OCI-LY7 (cell line): ENCODE data around the gene SRSF8. TPM values are rescaled to one million over a fixed set of nuclear protein-coding genes. Genes with fewer than 3 reads are reported as not detected.

ENCODE experiments used
- BruUV-seq: library from RNA; stranded (reverse); fragments of 400-500 nt; replicated peaks from 2 replicates; lab custom pipeline; 2021; lab: Mats Ljungman, UMichigan
- CTCF ChIA-PET: fragments of 300-600 bp; sonication (Branson Sonifier 250); formaldehyde crosslinking; loops from one replicate; lab custom pipeline; 2022; ENCODE audit warnings: antibody characterized with exemption; ENCODE audit not compliant: unreplicated experiment; lab: Charles Lee
- POLR2A ChIA-PET: fragments of 300-600 bp; sonication (Branson Sonifier 250); formaldehyde crosslinking; loops from one replicate; lab custom pipeline; 2022; ENCODE audit warnings: antibody characterized with exemption; lab: Charles Lee
- DNase-seq: peaks from one replicate; pipeline ENCODE4 v3.0.0-alpha.2; 2015; ENCODE audit warnings: low spot score
- H2AFZ ChIP-seq: fragments of 200-600 bp; sonication (generic), shearing (Covaris generic); 2 replicates; pipeline ENCODE4 v1.6.1; 2014; ENCODE audit warnings: mild to moderate bottlenecking, antibody characterized with exemption, low read length, moderate library complexity
- H3K27ac ChIP-seq: fragments of 200-600 bp; sonication (generic); 2 replicates; pipeline ENCODE4 v1.5.1; 2014; ENCODE audit warnings: mixed run types, low read depth, mild to moderate bottlenecking, moderate library complexity, low read length, inconsistent platforms; ENCODE audit not compliant: poor library complexity, severe bottlenecking
- H3K36me3 ChIP-seq: fragments of 200-600 bp; sonication (generic); 2 replicates; pipeline ENCODE4 v1.6.1; 2014; ENCODE audit warnings: mild to moderate bottlenecking, antibody characterized with exemption, low read length, moderate library complexity, mixed read lengths; ENCODE audit not compliant: insufficient read depth
- H3K4me1 ChIP-seq: fragments of 200-600 bp; sonication (generic); 2 replicates; pipeline ENCODE4 v1.5.1; 2014; ENCODE audit warnings: mild to moderate bottlenecking, low read length; ENCODE audit not compliant: insufficient read depth, poor library complexity, severe bottlenecking
- H3K4me2 ChIP-seq: fragments of 200-600 bp; sonication (generic); 2 replicates; pipeline ENCODE4 v1.6.1; 2014; ENCODE audit warnings: mild to moderate bottlenecking, low read length
- H3K4me3 ChIP-seq: fragments of 200-600 bp; sonication (generic); 2 replicates; pipeline ENCODE4 v1.5.1; 2014; ENCODE audit warnings: mild to moderate bottlenecking, low read depth, low read length; ENCODE audit not compliant: poor library complexity, severe bottlenecking
- H3K79me2 ChIP-seq: fragments of 200-600 bp; sonication (generic); 2 replicates; pipeline ENCODE4 v1.6.1; 2016; ENCODE audit warnings: low read depth, mild to moderate bottlenecking, low read length, moderate library complexity, mixed read lengths; ENCODE audit not compliant: insufficient read depth
- H3K9me2 ChIP-seq: fragments of 200-600 bp; sonication (generic); 2 replicates; pipeline ENCODE4 v1.6.1; 2016; ENCODE audit warnings: mild to moderate bottlenecking, low read length, mixed read lengths; ENCODE audit not compliant: insufficient read depth
- H3K9me3 ChIP-seq: fragments of 200-600 bp; sonication (generic); 2 replicates; pipeline ENCODE4 v1.6.1; 2014; ENCODE audit warnings: mild to moderate bottlenecking, mixed run types, low read length, mixed read lengths
- H4K20me1 ChIP-seq: fragments of 200-600 bp; sonication (generic); 2 replicates; pipeline ENCODE4 v1.6.1; 2014; ENCODE audit warnings: mild to moderate bottlenecking, antibody characterized with exemption, low read length, moderate library complexity, mixed read lengths; ENCODE audit not compliant: insufficient read depth
- EZH2phosphoT487 ChIP-seq: fragments of 200-600 bp; sonication (generic); IDR thresholded peaks from 2 replicates; pipeline ENCODE4 v1.6.1; 2018; ENCODE audit warnings: low read depth, borderline replicate concordance, mild to moderate bottlenecking, mixed run types, antibody characterized with exemption, low read length, moderate library complexity, mixed read lengths
- intact Hi-C: fragments of 100-400 bp; cut with micrococcal nuclease; formaldehyde crosslinking; loops from one replicate; pipeline ENCODE4 v1.10.0; 2022; ENCODE audit not compliant: unreplicated experiment
- total RNA-seq, 2 experiments: library from RNA; depleted of rRNA in 1 of 2; stranded (reverse); fragments of >200 nt in 1 of 2; shearing (Covaris generic) in 1 of 2; gene quantifications; 2 replicates each; pipeline ENCODE4 v1.2.3, GENCODE V29; 2014 to 2022
- TF ChIP-seq, protein P1 (sequence below): fragments of 200-600 bp; sonication (generic); conservative IDR thresholded peaks from 2 replicates; pipeline ENCODE4 v1.5.1; 2014; ENCODE audit warnings: mild to moderate bottlenecking, antibody characterized with exemption, low read length, moderate library complexity, mixed read lengths

Gene SRSF8
- total RNA-seq, 2 experiments from 2014 or later: 13.1 to 42.1 TPM

GRCh38 chr11:95054356-95054755 lies 12.4 kb upstream of the SRSF8 start:
- Histone ChIP-seq H3K4me1 (no peaks in the 10 kb centered on the region), H3K36me3 (no peaks in the 10 kb centered on the region), H3K9me2 (no peaks in the 10 kb centered on the region), H3K9me3 (no peaks in the 10 kb centered on the region), H3K79me2 (no peaks in the 10 kb centered on the region), H3K27ac (no peak overlapping the region), H3K4me2 (no peak overlapping the region), H2AFZ (no peak overlapping the region), H3K4me3 (no peak overlapping the region), H4K20me1 (no peaks in the 10 kb centered on the region)
- POLR2A ChIA-PET: interaction anchor here (1.4 kb wide), 1 partner anchor 12 kb away, joined by 4 read pairs; the partner anchor contains the start of gene SRSF8
- no TSS peak for BruUV-seq
- CTCF ChIA-PET: no interaction called here
- TF ChIP-seq EZH2phosphoT487: no peak
- TF ChIP-seq, protein P1, sequence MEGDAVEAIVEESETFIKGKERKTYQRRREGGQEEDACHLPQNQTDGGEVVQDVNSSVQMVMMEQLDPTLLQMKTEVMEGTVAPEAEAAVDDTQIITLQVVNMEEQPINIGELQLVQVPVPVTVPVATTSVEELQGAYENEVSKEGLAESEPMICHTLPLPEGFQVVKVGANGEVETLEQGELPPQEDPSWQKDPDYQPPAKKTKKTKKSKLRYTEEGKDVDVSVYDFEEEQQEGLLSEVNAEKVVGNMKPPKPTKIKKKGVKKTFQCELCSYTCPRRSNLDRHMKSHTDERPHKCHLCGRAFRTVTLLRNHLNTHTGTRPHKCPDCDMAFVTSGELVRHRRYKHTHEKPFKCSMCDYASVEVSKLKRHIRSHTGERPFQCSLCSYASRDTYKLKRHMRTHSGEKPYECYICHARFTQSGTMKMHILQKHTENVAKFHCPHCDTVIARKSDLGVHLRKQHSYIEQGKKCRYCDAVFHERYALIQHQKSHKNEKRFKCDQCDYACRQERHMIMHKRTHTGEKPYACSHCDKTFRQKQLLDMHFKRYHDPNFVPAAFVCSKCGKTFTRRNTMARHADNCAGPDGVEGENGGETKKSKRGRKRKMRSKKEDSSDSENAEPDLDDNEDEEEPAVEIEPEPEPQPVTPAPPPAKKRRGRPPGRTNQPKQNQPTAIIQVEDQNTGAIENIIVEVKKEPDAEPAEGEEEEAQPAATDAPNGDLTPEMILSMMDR: no peak
- intact Hi-C loops: no loop called here
- DNase-seq: no peak

GRCh38 chr11:95055283-95055897 lies 11.3 kb upstream of the SRSF8 start:
- BruUV-seq: no TSS peak
- H3K79me2 ChIP-seq: no peaks in the 10 kb centered on the region
- POLR2A ChIA-PET: interaction anchor here (1.1 kb wide), 1 partner anchor 11 kb away, joined by 5 read pairs; the partner anchor contains the start of gene SRSF8
- no peaks in the 10 kb centered on the region for H3K9me2 ChIP-seq
- H3K9me3 ChIP-seq: no peaks in the 10 kb centered on the region
- no peak overlapping the region for H2AFZ ChIP-seq
- H3K4me1 ChIP-seq: no peaks in the 10 kb centered on the region
- no peak overlapping the region for H3K4me3 ChIP-seq
- H3K36me3 ChIP-seq: no peaks in the 10 kb centered on the region
- no peak overlapping the region for H3K27ac ChIP-seq
- no peaks in the 10 kb centered on the region for H4K20me1 ChIP-seq
- intact Hi-C loops: no loop called here
- CTCF ChIA-PET: no interaction called here
- DNase-seq: no peak
- no peak overlapping the region for H3K4me2 ChIP-seq
- TF ChIP-seq, protein P1: no peak
- TF ChIP-seq EZH2phosphoT487: no peak

- POLR2A ChIA-PET: no interaction called here
- Histone ChIP-seq H3K27ac (no peak overlapping the region), H3K4me3 (no peak overlapping the region), H2AFZ (no peak overlapping the region), H3K36me3 (no peaks in the 10 kb centered on the region), H3K9me3 (no peaks in the 10 kb centered on the region), H3K9me2 (no peaks in the 10 kb centered on the region), H3K4me2 (no peak overlapping the region), H3K4me1 (no peaks in the 10 kb centered on the region), H3K79me2 (no peaks in the 10 kb centered on the region), H4K20me1 (no peaks in the 10 kb centered on the region)
- TF ChIP-seq, protein P1: no peak
- no peak for TF ChIP-seq EZH2phosphoT487
- no TSS peak for BruUV-seq
- intact Hi-C loops: no loop called here
- DNase-seq: no peak
- CTCF ChIA-PET: interaction anchor here (0.9 kb wide), 1 partner anchor 9 kb away, joined by 3 read pairs; no protein-coding TSS in a partner anchor
Measured at GRCh38 chr11:95057959-95058358, 8.8 kb upstream of the SRSF8 start.
